Activated naive CD4-positive, alpha-beta T cell treated with anti-CD3 and anti-CD28 coated beads, Interleukin-2, amount 10 ng/mL, durations not matched to agents 7 days and 5 days (primary cell): ENCODE results near the gene SPTLC1.
"Not testable (repeated sequence)": the region's sequence is repeated elsewhere in the genome, so short reads cannot be mapped to it uniquely, and the experiment has no call there.

Experiments
- CTCF ChIA-PET: fragments of 350-600 bp; sonication (Branson Sonifier 250); formaldehyde crosslinking; loops from one replicate; lab custom pipeline; 2021; ENCODE audit warnings: antibody characterized with exemption; lab: Charles Lee
- DNase-seq: peaks from one replicate; pipeline ENCODE4 v3.0.0-alpha.2; 2020
- H3K27ac Mint-ChIP-seq: one replicate; pipeline ENCODE4 v1.8.0; 2021; ENCODE audit warnings: mild to moderate bottlenecking, moderate library complexity, mixed read lengths
- H3K27me3 Mint-ChIP-seq: one replicate; pipeline ENCODE4 v1.8.0; 2021; ENCODE audit warnings: mild to moderate bottlenecking, mixed read lengths
- H3K36me3 Mint-ChIP-seq: one replicate; pipeline ENCODE4 v1.8.0; 2021; ENCODE audit warnings: mixed read lengths
- H3K4me1 Mint-ChIP-seq: one replicate; pipeline ENCODE4 v1.8.0; 2021; ENCODE audit warnings: mixed read lengths
- H3K4me3 Mint-ChIP-seq: one replicate; pipeline ENCODE4 v1.8.0; 2021; ENCODE audit warnings: mild to moderate bottlenecking, moderate library complexity, mixed read lengths
- H3K9me3 Mint-ChIP-seq: one replicate; pipeline ENCODE4 v1.8.0; 2021; ENCODE audit warnings: mixed read lengths

The SPTLC1 gene

DNA sequence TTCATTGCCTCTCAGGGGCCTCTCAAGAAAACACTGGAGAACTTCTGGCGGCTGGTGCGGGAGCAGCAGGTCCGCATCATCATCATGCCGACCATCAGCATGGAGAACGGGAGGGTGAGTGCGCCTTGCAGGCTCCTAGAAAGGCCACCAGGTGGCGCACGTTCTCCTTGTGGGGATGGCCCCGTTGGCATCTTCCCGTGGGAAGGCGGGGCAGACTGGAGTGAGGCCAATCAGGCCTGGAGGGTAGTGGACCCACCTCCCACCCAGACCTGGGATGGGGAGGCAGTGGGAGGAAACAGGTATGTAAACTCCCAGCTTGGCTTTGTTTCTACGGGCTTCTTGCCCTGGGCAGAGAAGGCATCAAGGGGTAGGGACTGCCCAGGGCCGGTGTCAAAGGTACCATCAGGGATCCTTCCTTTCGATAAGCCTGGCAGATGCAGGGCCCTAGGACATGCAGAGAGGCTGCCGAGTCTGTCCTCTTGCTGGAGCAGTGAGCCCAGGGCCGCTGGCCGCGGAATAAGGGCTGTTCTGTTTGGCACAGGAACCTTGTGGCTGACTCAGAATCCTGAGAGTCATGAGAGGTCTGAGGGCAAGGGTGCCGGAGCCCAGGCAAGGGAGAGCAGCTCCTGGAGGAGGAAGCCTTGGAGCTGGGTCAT lies 18.9 kb upstream of the SPTLC1 start:
- CTCF ChIA-PET: interaction anchor here (0.6 to 2.6 kb wide), 5 partner anchors 9 to 657 kb away, joined by 3 to 11 read pairs (median 3); no protein-coding TSS in a partner anchor
- H3K27ac Mint-ChIP-seq: no peak overlapping the region
- H3K27me3 Mint-ChIP-seq: peaks cover 71% of the 10 kb centered on the region
- peaks cover 3% of the 10 kb centered on the region for H3K36me3 Mint-ChIP-seq
- no peaks in the 10 kb centered on the region for H3K9me3 Mint-ChIP-seq
- peak overlapping the region; percentile 52 for H3K4me3 Mint-ChIP-seq
- DNase-seq: peak; percentile 86
- peaks cover 10% of the 10 kb centered on the region for H3K4me1 Mint-ChIP-seq

DNA sequence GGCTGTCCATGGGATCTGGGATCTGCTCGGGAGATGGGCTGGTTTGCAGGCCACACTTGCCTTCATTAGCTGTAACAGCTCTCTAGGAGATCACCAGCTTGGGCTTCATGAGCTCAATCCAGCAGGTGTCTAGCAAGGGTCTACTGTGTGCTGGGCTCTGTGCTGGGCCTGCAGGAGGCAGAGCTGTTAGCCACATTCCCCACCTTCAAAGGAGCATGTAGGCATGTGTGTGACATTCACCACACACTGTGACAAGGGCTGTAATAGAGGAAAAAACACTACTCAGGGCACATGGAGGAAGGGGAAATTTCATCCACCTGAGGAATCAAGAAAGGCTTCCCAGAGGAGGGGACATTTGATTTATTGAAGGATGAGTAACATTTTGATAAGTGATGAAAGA lies 17.7 kb upstream of the SPTLC1 start:
- Mint-ChIP-seq H3K4me1 (peaks cover 10% of the 10 kb centered on the region), H3K27me3 (peaks cover 71% of the 10 kb centered on the region)
- CTCF ChIA-PET, H3K9me3 Mint-ChIP-seq, H3K36me3 Mint-ChIP-seq, DNase-seq, H3K27ac Mint-ChIP-seq, H3K4me3 Mint-ChIP-seq: not testable (repeated sequence)

DNA sequence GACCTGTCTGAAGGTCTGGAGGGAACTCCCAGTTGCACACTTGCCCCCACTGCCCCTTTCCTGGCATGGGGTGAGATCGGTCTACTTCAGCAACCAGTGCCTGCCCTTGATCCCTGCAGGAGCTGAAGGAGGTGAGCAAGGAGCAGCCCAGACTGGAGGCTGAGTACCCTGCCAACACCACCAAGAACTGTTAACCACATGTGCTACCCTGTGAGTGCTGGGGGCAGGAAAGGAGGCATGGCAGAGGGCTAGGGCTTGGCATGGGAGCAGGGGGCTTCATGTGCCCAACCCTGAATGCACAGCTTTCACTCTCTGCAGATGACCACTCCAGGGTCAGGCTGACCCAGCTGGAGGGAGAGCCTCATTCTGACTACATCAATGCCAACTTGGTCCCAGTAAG lies 17.3 kb upstream of the SPTLC1 start:
- Mint-ChIP-seq H3K9me3 (no peaks in the 10 kb centered on the region), H3K27ac (no peak overlapping the region), H3K4me1 (peaks cover 10% of the 10 kb centered on the region), H3K27me3 (peaks cover 69% of the 10 kb centered on the region), H3K36me3 (peaks cover 3% of the 10 kb centered on the region), H3K4me3 (no peak overlapping the region)
- CTCF ChIA-PET: no interaction called here
- no peak for DNase-seq

DNA sequence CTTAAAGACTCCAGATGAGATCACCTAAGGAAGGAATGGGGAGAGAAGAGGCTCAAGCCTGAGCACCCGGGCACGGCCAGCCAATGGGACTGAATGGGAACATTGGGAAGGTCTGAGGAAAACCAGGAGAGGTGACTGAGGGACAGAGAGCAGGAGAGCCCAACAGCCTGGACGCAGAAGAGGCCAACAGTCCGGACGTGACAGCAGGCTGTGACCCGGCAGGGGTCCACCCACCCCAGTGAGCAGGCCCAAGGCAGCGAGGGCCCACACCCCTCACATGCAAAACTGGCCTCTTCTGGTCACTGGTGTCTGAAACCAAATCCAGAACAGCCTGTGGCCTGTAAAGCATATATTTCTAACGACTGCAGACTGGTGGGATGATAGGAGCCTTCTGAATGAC lies 7.6 kb upstream of the SPTLC1 start:
- no peaks in the 10 kb centered on the region for H3K36me3 Mint-ChIP-seq
- CTCF ChIA-PET: no interaction called here
- H3K27ac Mint-ChIP-seq: no peak overlapping the region
- no peaks in the 10 kb centered on the region for H3K4me1 Mint-ChIP-seq
- no peaks in the 10 kb centered on the region for H3K9me3 Mint-ChIP-seq
- DNase-seq: no peak
- peaks cover 37% of the 10 kb centered on the region for H3K27me3 Mint-ChIP-seq
- H3K4me3 Mint-ChIP-seq: no peak overlapping the region

DNA sequence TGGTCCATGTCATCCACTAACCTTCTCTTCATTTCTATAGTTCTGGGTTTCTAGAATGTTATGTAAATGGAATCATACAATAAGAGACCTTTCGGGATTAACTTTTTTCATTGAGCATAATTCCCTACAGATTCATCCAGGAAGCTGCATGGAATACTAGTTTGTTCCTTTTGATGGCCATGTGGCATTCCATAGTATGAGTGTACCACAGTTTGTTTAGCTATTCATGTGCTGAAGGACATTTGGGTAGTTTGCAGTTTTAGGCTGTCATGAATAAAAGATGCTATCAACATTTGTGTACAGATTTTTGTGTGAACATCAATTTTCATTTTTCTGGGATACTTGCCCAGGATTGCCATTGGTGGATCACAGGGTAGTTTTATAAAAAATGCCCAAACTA lies 6.8 kb upstream of the SPTLC1 start:
- Mint-ChIP-seq H3K9me3 (no peaks in the 10 kb centered on the region), H3K27ac (no peak overlapping the region), H3K36me3 (no peaks in the 10 kb centered on the region), H3K4me3 (no peak overlapping the region), H3K27me3 (peaks cover 37% of the 10 kb centered on the region), H3K4me1 (no peaks in the 10 kb centered on the region)
- CTCF ChIA-PET: no interaction called here
- DNase-seq: no peak

DNA sequence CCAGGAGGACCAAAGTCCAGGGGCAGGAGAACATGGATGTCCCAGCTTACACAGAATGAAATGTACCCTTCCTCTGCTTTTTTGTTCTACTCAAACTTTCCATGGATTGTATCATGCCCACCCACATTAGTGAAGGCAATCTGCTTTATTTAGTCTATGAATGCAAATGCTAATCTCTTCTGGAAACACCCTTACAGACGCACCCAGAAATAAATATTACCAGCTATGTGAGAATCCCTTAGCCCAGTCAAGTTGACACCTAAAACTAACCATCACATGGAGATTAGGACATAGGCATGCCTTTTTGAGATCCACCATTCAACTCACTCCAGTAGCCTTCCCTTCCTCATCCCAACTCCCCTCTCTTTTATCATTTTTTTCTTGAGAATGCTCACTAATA lies 6.1 kb upstream of the SPTLC1 start:
- Mint-ChIP-seq H3K4me3 (no peak overlapping the region), H3K27me3 (peaks cover 37% of the 10 kb centered on the region), H3K36me3 (no peaks in the 10 kb centered on the region), H3K4me1 (peaks cover 6% of the 10 kb centered on the region), H3K27ac (no peak overlapping the region), H3K9me3 (no peaks in the 10 kb centered on the region)
- no peak for DNase-seq
- CTCF ChIA-PET: no interaction called here

DNA sequence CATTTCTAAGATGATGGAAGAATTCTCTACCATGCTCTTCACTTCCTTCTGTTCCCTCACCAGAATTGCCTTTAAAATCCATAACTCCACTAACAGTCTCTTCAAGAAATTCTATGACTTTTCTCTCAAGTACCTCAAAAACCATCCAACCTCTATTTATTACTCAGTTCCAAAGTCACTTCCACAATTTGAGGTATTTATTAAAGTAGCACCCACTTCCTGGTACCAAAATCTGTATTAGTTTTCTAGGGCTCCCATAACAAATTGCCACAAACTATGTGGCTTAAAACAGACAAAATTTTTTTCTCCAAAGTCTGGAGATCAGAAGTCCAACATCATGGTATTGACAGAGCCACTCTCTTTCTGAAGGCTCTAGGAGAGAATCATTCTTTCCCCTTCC lies 4.9 kb upstream of the SPTLC1 start:
- CTCF ChIA-PET: interaction anchor here (1.0 kb wide), 1 partner anchor 20 kb away, joined by 4 read pairs; no protein-coding TSS in a partner anchor
- H3K4me3 Mint-ChIP-seq: no peak overlapping the region

DNA sequence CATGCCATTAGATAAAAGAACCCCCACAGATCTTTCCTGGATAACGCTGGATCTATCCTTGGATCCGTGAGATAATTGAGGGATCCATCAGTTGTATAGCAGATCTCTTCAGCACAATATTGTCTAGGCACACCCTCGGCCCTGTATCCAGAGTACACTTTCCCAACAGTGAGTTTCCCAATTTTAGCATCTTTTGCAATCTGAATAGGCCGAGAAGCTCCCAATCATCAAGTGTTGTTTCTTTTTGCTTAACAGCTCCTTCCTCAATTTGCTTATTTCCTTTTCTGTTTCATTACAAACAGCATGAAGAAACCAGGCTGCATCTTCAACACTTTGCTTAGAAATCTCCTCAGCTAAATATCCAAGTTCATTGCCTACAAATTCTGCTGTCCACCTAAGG lies 4.4 kb upstream of the SPTLC1 start:
- H3K27me3 Mint-ChIP-seq: peaks cover 30% of the 10 kb centered on the region
- H3K9me3 Mint-ChIP-seq: no peaks in the 10 kb centered on the region
- H3K4me1 Mint-ChIP-seq: peaks cover 17% of the 10 kb centered on the region
- CTCF ChIA-PET: interaction anchor here (1.0 kb wide), 1 partner anchor 21 kb away, joined by 4 read pairs; no protein-coding TSS in a partner anchor
- H3K4me3 Mint-ChIP-seq: no peak overlapping the region
- no peak for DNase-seq
- no peak overlapping the region for H3K27ac Mint-ChIP-seq
- H3K36me3 Mint-ChIP-seq: peaks cover 2% of the 10 kb centered on the region

More for the DNA sequence above, 4.9 kb upstream of the SPTLC1 start:
- H3K9me3 Mint-ChIP-seq: no peaks in the 10 kb centered on the region
- DNase-seq: no peak
- peaks cover 15% of the 10 kb centered on the region for H3K4me1 Mint-ChIP-seq
- H3K27ac Mint-ChIP-seq: no peak overlapping the region
- H3K36me3 Mint-ChIP-seq: peaks cover under 1% of the 10 kb centered on the region
- H3K27me3 Mint-ChIP-seq: peaks cover 33% of the 10 kb centered on the region

DNA sequence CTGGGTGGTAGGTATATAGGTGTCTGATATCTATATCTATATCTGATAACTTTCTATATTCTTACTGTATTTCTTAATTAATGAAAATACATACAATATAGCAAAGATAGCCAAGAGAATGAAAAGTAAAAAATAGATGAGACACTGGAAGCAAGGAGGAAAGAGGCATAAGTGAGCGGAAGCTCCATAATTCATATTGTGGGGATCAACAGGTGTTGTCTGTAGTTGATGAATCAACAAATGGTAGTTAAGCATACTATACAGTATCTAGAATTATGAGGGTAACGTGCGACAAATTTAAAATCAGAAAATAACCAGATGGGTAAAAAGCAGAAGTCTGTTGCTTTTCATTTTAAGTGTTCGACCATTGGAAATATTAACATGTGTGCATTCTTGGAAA lies 7.1 kb downstream of the SPTLC1 start:
- H3K36me3 Mint-ChIP-seq: peaks cover 56% of the 10 kb centered on the region
- peaks cover 16% of the 10 kb centered on the region for H3K4me1 Mint-ChIP-seq
- CTCF ChIA-PET: no interaction called here
- H3K27ac Mint-ChIP-seq: no peak overlapping the region
- no peaks in the 10 kb centered on the region for H3K9me3 Mint-ChIP-seq
- DNase-seq: no peak
- H3K4me3 Mint-ChIP-seq: no peak overlapping the region
- no peaks in the 10 kb centered on the region for H3K27me3 Mint-ChIP-seq

DNA sequence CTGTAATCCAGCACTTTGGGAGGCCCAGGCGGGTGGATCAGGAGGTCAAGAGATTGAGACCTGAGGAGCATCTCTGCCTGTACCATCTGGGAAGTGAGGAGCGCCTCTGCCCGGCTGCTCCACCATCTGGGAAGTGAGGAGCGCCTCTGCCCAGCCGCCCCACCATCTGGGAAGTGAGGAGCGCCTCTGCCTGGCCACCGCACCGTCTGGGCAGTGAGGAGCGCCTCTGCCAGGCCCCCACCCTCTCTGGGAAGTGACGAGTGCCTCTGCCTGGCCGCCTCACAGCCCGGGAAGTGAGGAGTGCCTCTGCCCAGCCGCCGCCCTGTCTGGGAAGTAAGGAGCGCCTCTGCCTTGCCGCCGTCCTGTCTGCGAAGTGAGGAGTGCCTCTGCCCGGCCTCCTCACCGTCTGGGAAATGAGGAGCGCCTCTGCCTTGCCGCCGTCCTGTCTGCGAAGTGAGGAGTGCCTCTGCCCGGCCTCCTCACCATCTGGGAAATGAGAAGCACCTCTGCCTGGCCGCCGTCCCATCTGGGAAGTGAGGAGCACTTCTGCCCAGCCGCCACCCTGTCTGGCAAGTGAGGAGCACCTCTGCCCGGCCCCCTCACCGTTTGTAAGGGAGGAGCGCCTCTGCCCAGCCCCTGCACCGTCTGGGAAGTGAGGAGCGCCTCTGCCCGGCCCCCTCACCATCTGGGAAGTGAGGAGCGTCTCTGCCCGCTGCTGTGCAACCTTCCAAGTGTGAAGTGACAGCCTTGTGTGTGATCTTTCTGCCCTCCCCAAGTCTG lies 9.6 kb downstream of the SPTLC1 start:
- H3K4me3 Mint-ChIP-seq, H3K4me1 Mint-ChIP-seq, H3K27ac Mint-ChIP-seq, CTCF ChIA-PET, H3K27me3 Mint-ChIP-seq, H3K9me3 Mint-ChIP-seq, DNase-seq: not testable (repeated sequence)
- peaks cover 49% of the 10 kb centered on the region for H3K36me3 Mint-ChIP-seq

DNA sequence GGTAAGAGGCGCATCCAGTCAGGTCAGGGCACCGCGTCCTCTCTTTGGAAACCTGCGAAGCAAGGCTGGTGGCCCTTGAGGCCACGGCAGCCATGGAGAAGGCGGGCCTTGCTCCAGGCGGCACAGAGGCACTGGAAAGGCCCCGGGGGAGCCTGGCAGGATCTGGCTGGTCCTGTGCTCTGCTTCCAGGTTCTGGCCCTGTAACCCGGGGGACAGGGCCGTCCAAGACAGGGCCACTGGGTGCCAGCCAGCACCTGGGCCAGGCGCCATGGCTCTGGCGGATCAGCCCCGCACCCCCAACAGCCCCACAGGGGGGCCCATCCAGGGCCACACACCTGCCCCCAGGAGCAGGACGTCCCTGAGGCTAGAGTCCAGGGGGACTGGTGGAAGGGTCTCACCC lies 11.6 kb downstream of the SPTLC1 start:
- H3K4me3 Mint-ChIP-seq, CTCF ChIA-PET, H3K4me1 Mint-ChIP-seq, H3K27ac Mint-ChIP-seq, H3K27me3 Mint-ChIP-seq, DNase-seq, H3K9me3 Mint-ChIP-seq: not testable (repeated sequence)
- H3K36me3 Mint-ChIP-seq: peaks cover 52% of the 10 kb centered on the region

DNA sequence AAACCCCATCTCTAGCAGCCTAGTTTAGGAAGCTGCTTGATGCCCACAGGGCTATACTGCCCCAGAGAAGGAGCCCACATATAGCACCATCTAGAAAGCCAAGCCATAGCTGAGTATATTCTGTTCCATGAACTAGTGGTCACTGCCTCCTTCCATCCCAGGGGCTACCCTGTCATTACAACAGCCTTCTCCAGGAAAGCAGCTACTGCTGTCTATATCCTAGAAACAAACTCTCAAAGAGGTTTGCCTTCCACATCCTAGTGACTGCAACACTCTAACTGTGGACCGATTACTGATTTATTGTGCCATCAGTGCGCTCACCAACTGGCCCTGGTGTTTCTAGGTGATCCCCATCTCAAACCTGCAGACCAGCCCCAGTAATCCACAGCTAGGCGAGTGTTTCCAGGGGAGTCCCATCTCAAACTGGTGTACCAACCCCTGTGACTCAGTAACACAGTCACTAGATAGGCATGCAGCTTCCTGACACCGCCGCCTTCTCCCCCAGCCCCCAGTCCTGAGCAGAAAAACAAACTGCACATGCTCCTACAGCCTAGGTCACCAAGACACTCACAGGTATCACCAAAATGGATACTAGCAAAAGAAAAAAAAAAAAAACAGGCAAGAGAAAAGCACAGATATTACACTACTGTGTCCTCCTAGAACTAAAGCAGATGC lies 14.8 kb downstream of the SPTLC1 start:
- Mint-ChIP-seq H3K4me3 (no peak overlapping the region), H3K36me3 (peaks cover 37% of the 10 kb centered on the region), H3K4me1 (peaks cover 14% of the 10 kb centered on the region), H3K27me3 (no peaks in the 10 kb centered on the region), H3K9me3 (peaks cover 3% of the 10 kb centered on the region), H3K27ac (no peak overlapping the region)
- no peak for DNase-seq
- CTCF ChIA-PET: no interaction called here

DNA sequence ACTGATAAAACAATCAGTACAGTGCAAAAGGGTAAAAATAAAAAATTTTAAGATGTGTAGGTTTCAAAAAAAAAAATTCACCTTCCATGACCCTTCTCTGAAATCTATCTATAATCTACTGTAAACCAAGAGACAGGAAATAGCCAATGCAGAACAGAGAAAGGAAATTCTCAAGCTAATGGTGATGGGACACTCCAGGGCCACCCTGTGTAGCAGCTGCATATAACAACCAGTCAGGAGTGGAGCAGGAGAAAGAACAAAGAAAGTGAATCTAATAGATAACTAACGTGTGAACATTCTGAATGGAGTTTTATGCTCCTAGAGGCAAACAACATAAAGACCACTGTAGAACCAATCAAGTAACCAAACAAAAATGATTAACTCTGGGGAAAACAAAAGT lies 16.6 kb downstream of the SPTLC1 start:
- Mint-ChIP-seq H3K36me3 (peaks cover 44% of the 10 kb centered on the region), H3K4me1 (peaks cover 31% of the 10 kb centered on the region), H3K9me3 (peaks cover 3% of the 10 kb centered on the region), H3K27ac (peak overlapping the region; percentile 45), H3K27me3 (no peaks in the 10 kb centered on the region), H3K4me3 (peak overlapping the region; percentile 2)
- DNase-seq: no peak
- CTCF ChIA-PET: interaction anchor here (0.5 to 0.7 kb wide), 3 partner anchors 145 to 1840 kb away, joined by 3 read pairs; no protein-coding TSS in a partner anchor

DNA sequence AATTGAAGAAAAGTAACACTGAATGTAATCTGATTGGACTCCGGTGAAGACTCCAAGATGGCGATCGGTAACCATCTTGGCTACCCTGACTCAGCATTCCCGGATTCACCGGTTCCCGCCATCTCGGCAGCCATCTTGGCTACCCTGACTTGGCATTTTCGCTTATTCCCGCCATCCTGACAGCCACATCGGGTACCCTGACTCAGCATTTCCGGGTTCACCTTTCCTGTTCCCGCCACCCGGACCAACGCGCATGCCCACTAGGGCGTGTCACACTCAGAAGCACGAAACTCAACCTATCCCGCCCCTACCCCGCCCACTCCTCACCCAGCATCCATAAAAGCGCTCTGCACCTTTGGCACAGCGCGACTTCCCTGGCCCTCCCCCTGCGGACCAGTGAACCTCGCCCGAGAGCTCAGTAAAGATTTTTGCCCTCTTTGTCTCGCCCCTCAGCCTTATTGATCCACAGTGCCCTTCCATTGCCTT lies 17.2 kb downstream of the SPTLC1 start:
- Mint-ChIP-seq H3K36me3 (peaks cover 40% of the 10 kb centered on the region), H3K9me3 (peaks cover 3% of the 10 kb centered on the region), H3K4me3 (peak overlapping the region; percentile 2), H3K4me1 (peaks cover 33% of the 10 kb centered on the region), H3K27me3 (no peaks in the 10 kb centered on the region), H3K27ac (peak overlapping the region; percentile 76)
- CTCF ChIA-PET: interaction anchor here (0.6 kb wide), 1 partner anchor 144 kb away, joined by 3 read pairs; no protein-coding TSS in a partner anchor
- DNase-seq: peak; percentile 40
